Renal cortex interstitium (tissue), 11 donors: Measurements from ENCODE around the gene DDX52. TPM values are rescaled to one million over a fixed set of nuclear protein-coding genes. Genes with fewer than 3 reads are reported as not detected.
A peak's percentile ranks its signal among the peaks of the same experiment; 100 is the strongest.
"Not testable (repeated sequence)": the region's sequence is repeated elsewhere in the genome, so short reads cannot be mapped to it uniquely, and the experiment has no call there.

ENCODE experiments used
- DNase-seq, 11 donors: peaks; one replicate each; pipeline ENCODE4 v3.0.0-alpha.2; 2013; ENCODE audit warnings: low read depth in 9 of 11, low spot score in 4 of 11; ENCODE audit errors: extremely low read depth in 1 of 11
- polyA plus RNA-seq, 3 donors: library from polyadenylated mRNA; unstranded; fragments of 120-200 nt; gene quantifications; one replicate each; pipeline ENCODE4 v1.2.1, GENCODE V29; 2013; ENCODE audit not compliant: insufficient read length in 3 of 3

DDX52 gene
- polyA plus RNA-seq, 3 donors, result 38.7 to 47.2 (median 42.0) TPM

GRCh38 chr17:37667039-37667438 lies 23.8 kb upstream of the DDX52 start:
- no peak for DNase-seq

DNA sequence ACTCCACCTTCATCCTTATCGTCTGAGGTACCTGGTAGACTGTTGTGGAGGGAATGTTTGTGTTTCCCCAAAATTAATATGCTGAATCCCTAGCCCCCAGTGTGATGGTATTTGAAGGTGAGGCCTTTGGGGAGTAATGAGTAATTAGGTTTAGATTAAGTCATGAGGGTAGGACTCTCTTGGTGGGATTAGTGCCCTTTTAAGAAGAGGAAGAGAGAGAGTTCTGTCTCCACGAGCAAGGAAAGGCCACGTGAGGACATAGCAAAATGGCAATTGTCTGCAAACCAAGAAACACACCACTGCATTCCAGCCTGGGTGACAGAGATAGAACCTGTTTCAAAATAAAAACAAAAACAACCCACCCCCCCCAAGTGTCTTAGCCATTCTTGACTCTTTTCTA lies 21.0 kb upstream of the DDX52 start:
- DNase-seq, result no peak

- no peak for DNase-seq
Observed at GRCh38 chr17:37662353-37662752, 19.1 kb upstream of the DDX52 start.

GRCh38 chr17:37661400-37662014 lies 18.3 kb upstream of the DDX52 start:
- no peak for DNase-seq

GRCh38 chr17:37659925-37660324 lies 16.7 kb upstream of the DDX52 start:
- DNase-seq, result no peak

DNA sequence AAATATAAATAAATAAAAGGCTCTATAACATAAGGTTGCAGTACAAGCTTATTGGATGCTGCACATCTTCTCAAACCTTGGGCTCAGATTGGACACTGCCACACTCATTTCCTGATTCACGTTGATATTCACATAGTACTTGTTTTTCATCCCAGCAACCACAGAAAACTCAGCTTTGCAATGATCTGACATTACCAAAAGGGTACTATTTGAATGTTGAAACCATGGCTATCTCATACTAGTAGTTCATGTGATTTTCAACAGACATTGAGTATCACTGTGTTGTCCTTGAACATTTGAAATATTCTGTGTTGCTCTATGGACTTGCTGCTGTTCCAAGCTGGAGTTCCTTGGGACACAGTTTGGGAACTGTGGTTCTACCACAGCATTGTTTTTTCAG lies 14.0 kb upstream of the DDX52 start:
- DNase-seq, result no peak

- no peak for DNase-seq
Observed at GRCh38 chr17:37651849-37652248, 8.6 kb upstream of the DDX52 start.

GRCh38 chr17:37650419-37651003 lies 7.3 kb upstream of the DDX52 start:
- DNase-seq, result no peak

DNA sequence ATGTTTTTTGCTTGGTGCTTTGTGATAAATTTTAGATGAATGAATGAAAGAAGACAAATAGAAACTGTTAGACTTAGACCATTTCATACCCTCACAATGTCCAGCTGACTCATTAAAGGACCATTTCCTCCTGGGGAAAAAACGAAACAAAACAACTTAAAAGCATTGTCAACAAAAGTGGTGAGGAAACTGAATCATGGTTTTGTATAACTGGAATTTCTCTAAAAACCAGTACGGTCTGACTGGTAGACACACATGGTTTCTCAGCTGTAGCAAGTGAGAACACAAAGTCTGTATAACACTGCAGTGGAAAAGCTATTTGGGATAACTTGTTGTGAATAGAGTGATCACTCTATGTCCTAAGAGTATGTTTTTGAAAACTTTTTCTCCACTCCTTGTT lies 5.3 kb upstream of the DDX52 start:
- no peak for DNase-seq

GRCh38 chr17:37647856-37648255 lies 4.6 kb upstream of the DDX52 start:
- no peak for DNase-seq

GRCh38 chr17:37643869-37644268 lies 623 bp upstream of the DDX52 start:
- peak in 1 of 11 donors; percentile 11 for DNase-seq

DNA sequence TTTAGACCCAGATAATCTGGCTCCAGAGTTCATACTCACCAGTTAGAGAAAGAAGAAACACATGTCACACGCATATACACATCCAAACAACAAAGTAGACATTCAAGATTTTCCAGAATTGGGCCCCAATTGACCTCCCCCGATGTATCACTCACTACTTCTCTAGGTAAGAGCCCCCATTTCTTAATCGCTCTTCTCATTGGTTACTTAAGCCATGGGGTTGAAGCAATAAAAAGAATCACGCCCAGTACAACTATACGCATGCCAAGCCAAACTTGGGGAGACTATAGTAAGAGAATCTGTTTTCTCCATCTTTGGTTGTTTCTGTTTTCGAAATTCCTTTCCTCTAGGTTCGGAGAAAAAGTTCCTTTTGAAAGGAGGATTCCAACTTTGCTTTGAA lies 565 bp downstream of the DDX52 start:
- peak in 1 of 11 donors; percentile 13 for DNase-seq

GRCh38 chr17:37640015-37640414 lies 3.2 kb downstream of the DDX52 start:
- no peak for DNase-seq

GRCh38 chr17:37637956-37638355 lies 5.3 kb downstream of the DDX52 start:
- no peak for DNase-seq

DNA sequence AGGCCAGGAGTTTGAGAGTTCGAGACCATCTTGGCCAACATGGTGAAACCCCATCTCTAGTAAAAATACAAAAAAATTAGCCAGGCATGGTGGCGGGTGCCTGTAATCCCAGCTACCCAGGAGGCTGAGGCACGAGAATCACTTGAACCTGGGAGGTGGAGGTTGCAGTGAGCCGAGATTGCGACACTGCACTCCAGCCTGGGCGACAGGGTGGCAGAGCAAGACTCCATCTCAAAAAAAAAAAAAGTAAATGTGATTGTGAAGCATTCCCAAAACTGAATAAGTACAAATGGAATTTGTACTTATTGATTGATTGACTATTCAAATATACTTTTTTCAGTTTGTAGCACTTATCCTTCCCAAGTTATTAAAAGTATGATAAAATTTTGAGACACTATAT lies 26.8 kb downstream of the DDX52 start:
- not testable (repeated sequence) for DNase-seq

- no peak for DNase-seq
Observed at GRCh38 chr17:37614823-37615222, 28.4 kb downstream of the DDX52 start.

DNA sequence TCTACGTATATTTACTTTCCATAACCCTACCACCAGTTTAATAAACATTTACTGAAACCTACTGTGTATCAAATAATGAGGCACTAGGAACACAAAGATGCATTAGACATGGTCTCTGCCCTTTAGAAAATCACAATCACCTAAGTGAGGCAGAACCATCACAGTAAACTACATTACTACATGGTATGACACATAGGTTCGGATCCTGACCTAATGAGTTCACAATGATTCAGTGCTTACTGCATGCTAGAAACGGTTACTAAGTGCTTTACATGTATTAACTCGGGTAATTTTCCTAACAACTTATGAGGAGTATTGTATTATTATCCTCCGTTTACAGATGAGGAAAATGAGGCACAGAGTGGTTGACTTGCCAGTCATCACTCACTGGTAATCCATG lies 28.9 kb downstream of the DDX52 start:
- DNase-seq, result no peak

DNA sequence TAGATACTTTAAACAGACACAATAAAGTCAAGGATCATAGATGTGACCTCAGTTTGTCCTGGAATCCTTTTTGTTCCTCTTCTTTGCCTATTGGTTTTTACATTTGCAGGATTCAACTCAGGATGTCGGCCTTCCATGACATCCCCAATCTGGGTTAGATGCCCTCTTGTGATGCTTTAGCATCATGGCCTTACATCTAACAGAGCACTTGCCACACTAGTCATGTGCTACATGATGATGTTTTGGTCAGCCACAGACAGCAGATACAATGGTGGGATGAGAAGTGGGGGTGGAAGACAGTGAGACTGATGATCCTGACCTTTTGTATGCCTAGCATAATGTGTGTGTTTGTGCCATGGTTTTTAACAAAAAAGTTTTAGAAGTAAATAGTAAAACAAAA lies 32.3 kb downstream of the DDX52 start:
- no peak for DNase-seq

DNA sequence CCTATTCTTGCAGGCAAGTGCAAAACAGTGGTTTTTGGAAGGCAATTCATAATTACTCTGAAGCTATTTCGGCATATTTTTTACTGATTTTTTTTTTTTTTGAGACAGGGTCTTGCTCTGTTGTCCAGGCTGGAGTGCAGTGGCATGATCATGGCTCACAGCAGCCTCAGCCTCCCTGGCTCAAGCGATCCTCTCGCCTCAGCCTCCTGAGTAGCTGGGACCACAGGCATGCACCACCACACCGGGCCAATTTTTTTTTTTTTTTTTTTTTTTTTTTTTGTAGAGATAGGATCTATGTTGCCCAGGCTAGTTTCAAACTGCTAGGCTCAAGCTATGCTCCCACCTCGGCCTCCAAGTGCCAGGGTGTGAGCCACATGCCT lies 33.2 kb downstream of the DDX52 start:
- DNase-seq, result not testable (repeated sequence)

- DNase-seq, result peak; percentile 77 to 96 (median 91)
Observed at GRCh38 chr17:37609170-37610040, 33.8 kb downstream of the DDX52 start, which contains the start of gene SYNRG. Gene SYNRG, minus strand, starts transcription at chr17:37609418. Its CDS starts 63 bp downstream, at chr17:37609355.
